H1 (cell line): ENCODE results near the gene LOXL4. TPM values are rescaled to one million over a fixed set of nuclear protein-coding genes. Genes with fewer than 3 reads are reported as not detected.

Source experiments
- CEBPB ChIP-seq: IDR thresholded peaks from 2 replicates; pipeline ENCODE4 v1.6.1; 2012; ENCODE audit warnings: low read depth, low read length
- CHD7 ChIP-seq: fragments of 300-600 bp; sonication (generic); IDR thresholded peaks from 2 replicates; pipeline ENCODE4 v1.7.1; 2012; ENCODE audit warnings: low read length, moderate library complexity, mild to moderate bottlenecking, inconsistent platforms; ENCODE audit not compliant: insufficient replicate concordance
- EZH2 ChIP-seq: fragments of 200-600 bp; sonication (generic); IDR thresholded peaks from 2 replicates; pipeline ENCODE4 v1.7.1; 2012; ENCODE audit warnings: low read depth, mild to moderate bottlenecking, moderate library complexity, low read length, inconsistent platforms; ENCODE audit not compliant: severe bottlenecking
- GTF2F1 ChIP-seq: IDR thresholded peaks from 2 replicates; pipeline ENCODE4 v1.6.1; 2012; ENCODE audit warnings: low read depth, low read length, improper control_type of control experiment, borderline replicate concordance
- JUN ChIP-seq: IDR thresholded peaks from 2 replicates; pipeline ENCODE4 v1.6.1; 2011; ENCODE audit warnings: low read depth, mild to moderate bottlenecking, improper control_type of control experiment, low read length
- MAX ChIP-seq: IDR thresholded peaks from 2 replicates; pipeline ENCODE4 v1.6.1; 2012; ENCODE audit warnings: inconsistent platforms
- NRF1 ChIP-seq: IDR thresholded peaks from 2 replicates; pipeline ENCODE4 v1.6.1; 2011; ENCODE audit warnings: mild to moderate bottlenecking, low read depth, low read length, improper control_type of control experiment
- RNF2 ChIP-seq: fragments of 200-900, 300-1000 bp; sonication (generic); IDR thresholded peaks from 2 replicates; pipeline ENCODE4 v1.7.1; 2016; ENCODE audit warnings: borderline replicate concordance, low read depth, mild to moderate bottlenecking, antibody characterized with exemption, low read length; ENCODE audit not compliant: poor library complexity, severe bottlenecking; ENCODE audit errors: missing control alignments
- SP1 ChIP-seq: IDR thresholded peaks from 2 replicates; pipeline ENCODE4 v1.6.1; 2011; ENCODE audit warnings: low read depth, low read length
- SP2 ChIP-seq: IDR thresholded peaks from 2 replicates; pipeline ENCODE4 v1.6.1; 2012; ENCODE audit warnings: mild to moderate bottlenecking, low read length, inconsistent platforms
- SUZ12 ChIP-seq: fragments of 200-600 bp; sonication (generic); IDR thresholded peaks from 2 replicates; pipeline ENCODE4 v1.6.1; 2012; ENCODE audit warnings: mild to moderate bottlenecking, inconsistent platforms, low read length, moderate library complexity, mixed read lengths
- TBP ChIP-seq: IDR thresholded peaks from 2 replicates; pipeline ENCODE4 v1.6.1; 2011; ENCODE audit warnings: low read depth, low read length, improper control_type of control experiment
- polyA plus RNA-seq, 7 experiments: library from polyadenylated mRNA; depleted of rRNA in 3 of 7; stranded (reverse) in 5 of 7; unstranded in 2 of 7; fragments of >200 nt in 5 of 7; fragments of 200-250 nt in 2 of 7; gene quantifications; 1 replicate in 5 of 7; 2 replicates in 1 of 7; 4 replicates in 1 of 7; pipeline versions ENCODE4 v1.2.1 to v1.2.3, GENCODE V29; 2011 to 2013; ENCODE audit warnings: missing spikeins in 2 of 7, mixed read lengths in 2 of 7
- total RNA-seq: library from RNA; stranded (reverse); fragmentation: NEBNext Ultra II Directional; extraction: Animal tissue kit (Norgen Biotek cat#: 25700); gene quantifications from 2 replicates; pipeline ENCODE4 v1.2.1, GENCODE V29; 2021

The LOXL4 gene
- total and polyA plus RNA-seq, 2 of the 8 experiments (the other 6 are each of a cell fraction or from before 2014, with no cell fraction given) = 0.13 to 0.27 TPM

GRCh38 chr10:98266647-98267046 lies 1.3 kb downstream of the LOXL4 start (continued):
- TF ChIP-seq CHD7 (no peak), CEBPB (no peak), SP2 (no peak), JUN (no peak), SP1 (no peak), RNF2 (no peak), MAX (no peak), GTF2F1 (no peak), NRF1 (no peak), TBP (no peak), EZH2 (no peak), SUZ12 (no peak)
